ENCODE results near the gene DHRS7. TPM values are rescaled to one million over a fixed set of nuclear protein-coding genes. Genes with fewer than 3 reads are reported as not detected.

Gene DHRS7
- total and polyA plus RNA-seq, 2 of the 8 experiments (the other 6 are each of a cell fraction or from before 2014, with no cell fraction given) = 10.8 to 27.5 TPM

- TF ChIP-seq CHD7 (IDR thresholded peaks at IDR 0.05; ENCODE audit: insufficient replicate concordance, low read length) (no peak), BACH1 (IDR thresholded peaks at IDR 0.05; ENCODE audit: low read length) (no peak), EZH2 (IDR thresholded peaks at IDR 0.05; ENCODE audit: low read depth, low read length, severe bottlenecking) (no peak), JUND (IDR thresholded peaks at IDR 0.05; ENCODE audit: low read length) (no peak), SAP30 (IDR thresholded peaks at IDR 0.05; ENCODE audit: insufficient read depth, insufficient replicate concordance, low read length) (no peak), ZNF274 (IDR thresholded peaks at IDR 0.05; ENCODE audit: borderline replicate concordance, extremely low read depth, low read length) (no peak), GABPA (IDR thresholded peaks at IDR 0.05; ENCODE audit: borderline replicate concordance, insufficient read depth, low read length) (no peak), RFX5 (IDR thresholded peaks at IDR 0.05; ENCODE audit: borderline replicate concordance, low read depth, low read length) (no peak)
Measured at GRCh38 chr14:60211153-60211552, 46.0 kb upstream of the DHRS7 start (continued).
